Uterus (tissue), 4 donors: ENCODE data around the gene CD8B2. TPM values are rescaled to one million over a fixed set of nuclear protein-coding genes. Genes with fewer than 3 reads are reported as not detected.
"Not testable (repeated sequence)": the region's sequence is repeated elsewhere in the genome, so short reads cannot be mapped to it uniquely, and the experiment has no call there.

Experiments used
- DNase-seq, 2 donors: peaks; one replicate each; pipeline ENCODE4 v3.0.0-alpha.2; 2019 to 2020
- H3K27ac ChIP-seq, 2 donors: fragments of 200-600 bp; sonication (generic); 1 replicate in 1 of 2; 2 replicates in 1 of 2; pipeline ENCODE4 v1.5.1; 2016 to 2018
- H3K27me3 ChIP-seq, 2 donors: fragments of 200-600 bp; sonication (generic); one replicate each; pipeline ENCODE4 v1.5.1; 2018 to 2019; ENCODE audit warnings: control low read depth in 1 of 2
- H3K36me3 ChIP-seq, 2 donors: fragments of 200-600 bp; sonication (generic); one replicate each; pipeline ENCODE4 v1.5.1; 2019; ENCODE audit warnings: control low read depth in 1 of 2
- H3K4me1 ChIP-seq, 2 donors: fragments of 200-600 bp; sonication (generic); one replicate each; pipeline ENCODE4 v1.5.1; 2018 to 2019; ENCODE audit warnings: control low read depth in 1 of 2
- H3K4me3 ChIP-seq, 2 donors: fragments of 200-600 bp; sonication (generic); 1 replicate in 1 of 2; 2 replicates in 1 of 2; pipeline ENCODE4 v1.5.1; 2018 to 2019; ENCODE audit warnings: mild to moderate bottlenecking in 1 of 2
- H3K9me3 ChIP-seq, 2 donors: fragments of 200-600 bp; sonication (generic); one replicate each; pipeline ENCODE4 v1.5.1; 2019; ENCODE audit warnings: control low read depth in 1 of 2
- CTCF ChIP-seq, 4 experiments: fragments of 200-600 bp in 2 of 4; fragments of 450-650 bp in 2 of 4; sonication (generic) in 2 of 4; IDR thresholded peaks; one replicate each; pipeline ENCODE4 v1.5.1; 2016 to 2019; ENCODE audit warnings: antibody characterized with exemption in 4 of 4, mild to moderate bottlenecking in 2 of 4, moderate library complexity in 1 of 4
- intact Hi-C: fragments of 100-400 bp; cut with DNase I; formaldehyde crosslinking; loops from one replicate; pipeline ENCODE4 v1.15.1; 2023; ENCODE audit warnings: low total_unique reads
- total RNA-seq, 4 donors: library from RNA; depleted of rRNA in 3 of 4; stranded (reverse); fragments of >200 nt in 3 of 4; gene quantifications; one replicate each; pipeline versions ENCODE4 v1.1.0 to v1.2.4, GENCODE V29; 2014 to 2023
- donor health status: DM: yes; HTN: yes; CAD: no.

CD8B2 gene
- under 1 TPM in 1 of 4 donors, not detected in 3; 0.07 TPM for total RNA-seq

DNA sequence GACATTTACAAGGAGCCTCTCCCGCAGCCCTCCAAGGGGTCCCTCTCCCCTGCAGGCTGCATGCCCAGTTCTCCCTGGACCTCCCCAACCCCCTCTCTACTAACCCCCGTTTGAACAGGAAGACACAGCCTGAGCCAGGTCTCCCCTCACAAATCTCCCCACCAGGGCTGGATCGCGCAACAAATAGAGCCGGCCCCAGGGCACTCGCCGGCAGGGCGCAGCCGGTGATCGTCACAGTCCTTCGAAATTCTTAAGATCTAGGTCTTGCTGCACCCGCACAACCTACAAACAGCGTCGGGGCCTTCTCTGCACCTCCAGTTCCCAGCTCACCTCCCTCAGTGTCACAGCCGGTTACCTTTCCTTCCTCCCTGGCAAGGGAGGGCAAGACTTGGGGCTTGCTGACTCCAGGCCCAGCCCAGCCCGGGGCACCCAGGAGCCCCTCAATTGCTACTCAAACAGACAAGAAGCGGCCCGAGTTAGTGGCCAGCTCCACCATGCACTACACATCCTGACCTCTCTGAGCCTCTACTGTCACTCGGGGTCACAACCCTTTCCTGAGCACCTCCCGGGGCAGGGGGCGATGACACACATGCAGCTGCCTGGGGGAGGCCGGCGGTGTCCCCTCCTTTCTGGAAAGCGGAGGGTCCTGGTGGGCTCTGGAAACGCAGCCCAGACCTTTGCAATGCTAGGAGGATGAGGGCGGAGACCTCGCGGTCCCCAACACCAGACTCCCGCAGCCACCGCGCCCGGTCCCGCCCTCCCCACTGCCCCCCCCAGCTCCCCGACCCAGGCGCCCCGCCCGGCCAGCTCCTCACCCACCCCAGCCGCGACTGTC is at the start of gene CD8B2:
Gene CD8B2 (plus strand): TSS at position 814 of the 835 bp plus-strand sequence. CDS start 63 bp downstream, outside the sequence.
- H3K4me3 ChIP-seq, H3K36me3 ChIP-seq, DNase-seq, H3K27ac ChIP-seq, H3K4me1 ChIP-seq, intact Hi-C loops, H3K9me3 ChIP-seq, H3K27me3 ChIP-seq: not testable (repeated sequence)

DNA sequence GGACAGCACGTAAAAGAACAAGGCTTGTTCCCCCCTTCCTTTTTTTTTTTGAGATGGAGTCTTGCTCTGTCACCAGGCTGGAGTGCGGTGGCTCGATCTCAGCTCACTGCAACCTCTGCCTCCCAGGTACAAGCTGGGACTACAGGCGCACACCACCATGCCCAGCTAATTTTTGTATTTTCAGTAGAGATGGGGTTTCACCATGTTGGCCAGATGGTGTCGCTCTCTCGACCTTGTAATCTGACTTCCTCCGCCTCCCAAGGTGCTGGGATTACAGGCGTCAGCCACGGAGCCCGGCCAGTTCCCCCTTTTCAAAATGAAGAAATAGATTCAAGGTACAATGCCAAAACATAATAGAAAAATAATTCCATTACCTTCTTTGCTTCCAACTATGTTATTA is 25.3 kb upstream of the CD8B2 start:
- H3K4me1 ChIP-seq, DNase-seq, H3K4me3 ChIP-seq, intact Hi-C loops, H3K9me3 ChIP-seq, H3K27me3 ChIP-seq, H3K27ac ChIP-seq, H3K36me3 ChIP-seq: not testable (repeated sequence)

GRCh38 chr2:106467516-106467915 is 19.6 kb upstream of the CD8B2 start:
- H3K27ac ChIP-seq, H3K36me3 ChIP-seq, intact Hi-C loops, DNase-seq, H3K27me3 ChIP-seq, H3K4me3 ChIP-seq, H3K4me1 ChIP-seq, H3K9me3 ChIP-seq: not testable (repeated sequence)

DNA sequence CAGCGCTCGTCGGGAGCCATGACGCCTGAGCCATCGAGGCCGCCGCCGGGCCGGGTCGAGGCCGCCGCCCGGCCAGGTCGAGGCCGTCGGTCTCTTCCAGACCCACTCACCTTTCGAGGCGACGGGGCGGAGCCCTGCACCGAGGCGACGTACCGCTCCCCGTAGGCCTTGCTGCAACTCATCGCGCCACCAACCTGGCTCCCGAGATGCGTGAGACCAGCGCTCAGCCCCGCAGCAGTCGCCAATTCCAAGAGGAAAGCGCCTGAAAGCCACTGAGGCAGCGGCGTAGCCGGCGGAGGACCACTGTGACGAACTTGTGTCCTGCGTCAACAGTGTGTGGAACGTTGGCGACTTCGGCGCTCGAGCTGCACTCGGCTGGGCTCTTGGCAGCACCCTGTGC is 19.1 kb upstream of the CD8B2 start, which contains the start of gene RGPD3:
Gene RGPD3 (minus strand): TSS at position 307 of the 400 bp plus-strand sequence. CDS start 125 bp downstream, at position 182.
- intact Hi-C loops, H3K36me3 ChIP-seq, DNase-seq, H3K4me3 ChIP-seq, H3K27ac ChIP-seq, H3K27me3 ChIP-seq, H3K9me3 ChIP-seq, H3K4me1 ChIP-seq: not testable (repeated sequence)

GRCh38 chr2:106470658-106471057 is 16.5 kb upstream of the CD8B2 start:
- H3K27ac ChIP-seq, intact Hi-C loops, H3K4me3 ChIP-seq, H3K9me3 ChIP-seq, H3K27me3 ChIP-seq, H3K36me3 ChIP-seq, H3K4me1 ChIP-seq: not testable (repeated sequence)
- DNase-seq = peak; percentile 26 to 31
- TF ChIP-seq CTCF (IDR thresholded peaks at IDR 0.05) = peak in 2 of 4 experiments; percentile 13 to 22

DNA sequence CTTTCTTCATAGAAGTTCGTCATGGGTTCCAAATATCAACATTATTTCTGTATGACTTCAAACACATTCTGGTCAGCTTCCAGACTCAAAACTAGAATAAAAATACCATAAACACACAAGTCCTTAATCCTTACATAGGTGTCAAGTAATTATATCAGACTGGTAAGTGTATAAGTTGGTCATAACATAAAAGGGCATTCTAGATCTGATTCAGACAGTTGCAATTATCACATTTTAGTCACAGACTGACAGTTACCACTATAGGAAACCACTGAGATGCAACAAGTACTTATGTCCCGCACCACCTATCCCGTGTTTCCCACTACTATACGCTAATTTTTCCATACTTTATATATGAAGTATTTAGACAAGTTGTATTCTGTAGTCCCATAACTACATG is 9.5 kb upstream of the CD8B2 start:
- H3K36me3 ChIP-seq, H3K27me3 ChIP-seq, intact Hi-C loops, H3K4me3 ChIP-seq, H3K4me1 ChIP-seq, H3K27ac ChIP-seq, H3K9me3 ChIP-seq, DNase-seq: not testable (repeated sequence)

DNA sequence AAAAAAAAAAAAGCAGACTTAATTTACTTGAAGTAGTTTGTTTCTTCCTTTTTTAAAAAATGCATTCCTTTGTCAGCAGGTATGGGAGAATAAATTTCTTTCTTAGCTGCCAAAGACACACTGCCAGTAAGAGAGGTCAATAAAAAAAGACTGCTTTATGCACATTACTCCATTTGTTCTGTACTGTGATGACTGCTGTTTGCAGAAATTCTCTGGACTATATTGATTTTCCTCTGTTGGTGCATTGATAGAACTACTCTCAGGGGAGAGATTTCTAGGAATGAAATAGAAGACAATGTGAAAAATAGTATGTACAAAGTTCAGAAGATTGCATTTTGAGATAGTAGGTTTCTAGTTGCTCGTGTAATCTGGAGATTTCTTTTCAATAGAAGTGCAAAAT is 7.6 kb upstream of the CD8B2 start:
- H3K4me3 ChIP-seq, H3K27me3 ChIP-seq, DNase-seq, H3K27ac ChIP-seq, intact Hi-C loops, H3K4me1 ChIP-seq, H3K9me3 ChIP-seq, H3K36me3 ChIP-seq: not testable (repeated sequence)

- DNase-seq, H3K4me3 ChIP-seq, H3K27ac ChIP-seq, intact Hi-C loops, H3K9me3 ChIP-seq, H3K36me3 ChIP-seq, H3K4me1 ChIP-seq, H3K27me3 ChIP-seq: not testable (repeated sequence)
These were observed 425 bp downstream of the CD8B2 start for GRCh38 chr2:106487386-106488191.

- H3K4me1 ChIP-seq, intact Hi-C loops, H3K27ac ChIP-seq, H3K27me3 ChIP-seq, H3K36me3 ChIP-seq, H3K4me3 ChIP-seq, DNase-seq, H3K9me3 ChIP-seq: not testable (repeated sequence)
These were observed 2.5 kb downstream of the CD8B2 start for GRCh38 chr2:106489701-106490100.

DNA sequence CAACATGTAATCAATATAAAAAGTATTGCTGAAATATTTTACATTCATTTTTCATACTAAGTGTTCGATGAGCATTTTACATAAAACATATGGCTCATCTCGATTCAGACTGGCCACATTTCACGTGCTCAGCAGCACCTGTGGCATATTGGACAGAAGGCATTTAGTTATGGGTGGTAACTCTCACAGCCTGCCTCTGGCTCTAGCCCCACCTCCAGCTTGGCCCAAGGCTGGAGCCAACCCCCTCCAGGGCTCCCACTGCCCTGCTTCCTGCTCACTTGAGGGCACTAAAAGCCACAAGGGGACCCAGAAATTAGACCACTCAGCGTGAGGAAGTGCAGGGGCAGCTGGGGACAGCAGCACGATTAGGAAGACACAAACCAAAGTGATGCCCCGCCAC is 5.2 kb downstream of the CD8B2 start:
- H3K9me3 ChIP-seq, DNase-seq, H3K36me3 ChIP-seq, intact Hi-C loops, H3K4me1 ChIP-seq, H3K4me3 ChIP-seq, H3K27me3 ChIP-seq, H3K27ac ChIP-seq: not testable (repeated sequence)

GRCh38 chr2:106492913-106493312 is 5.7 kb downstream of the CD8B2 start:
- DNase-seq, H3K27me3 ChIP-seq, H3K9me3 ChIP-seq, H3K36me3 ChIP-seq, intact Hi-C loops, H3K4me3 ChIP-seq, H3K27ac ChIP-seq, H3K4me1 ChIP-seq: not testable (repeated sequence)

- H3K27me3 ChIP-seq, H3K9me3 ChIP-seq, H3K4me1 ChIP-seq, DNase-seq, intact Hi-C loops, H3K27ac ChIP-seq, H3K36me3 ChIP-seq, H3K4me3 ChIP-seq: not testable (repeated sequence)
These were observed 11.4 kb downstream of the CD8B2 start for GRCh38 chr2:106498549-106498948.
